Glomerular visceral epithelial cell (primary cell): ENCODE data around the gene PXYLP1.

Experiments
- DNase-seq: peaks from one replicate; pipeline ENCODE4 v3.0.0-alpha.2; 2016; ENCODE audit errors: extremely low spot score

The PXYLP1 gene

GRCh38 chr3:141250342-141250741 lies 18.7 kb downstream of the PXYLP1 start:
- DNase-seq: no peak

DNA sequence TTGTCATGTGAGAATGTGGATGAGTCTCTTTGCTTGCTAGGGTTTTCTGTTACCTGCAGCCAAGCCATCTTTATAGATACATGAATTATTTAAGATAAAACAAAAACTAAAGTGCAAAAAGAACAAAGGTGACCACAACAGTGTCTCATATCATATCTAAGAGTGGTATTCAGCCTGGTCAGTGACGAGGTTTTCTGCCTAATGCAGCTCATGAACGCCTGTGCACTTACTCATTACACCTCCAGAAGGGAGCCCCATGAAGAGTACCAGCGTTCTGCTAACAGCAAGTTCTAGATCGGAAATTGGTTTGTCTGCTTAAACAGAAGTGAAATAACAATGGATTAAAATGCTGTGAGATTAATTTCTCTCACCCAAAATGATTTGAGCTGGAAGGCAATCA lies 19.2 kb downstream of the PXYLP1 start:
- DNase-seq: no peak

DNA sequence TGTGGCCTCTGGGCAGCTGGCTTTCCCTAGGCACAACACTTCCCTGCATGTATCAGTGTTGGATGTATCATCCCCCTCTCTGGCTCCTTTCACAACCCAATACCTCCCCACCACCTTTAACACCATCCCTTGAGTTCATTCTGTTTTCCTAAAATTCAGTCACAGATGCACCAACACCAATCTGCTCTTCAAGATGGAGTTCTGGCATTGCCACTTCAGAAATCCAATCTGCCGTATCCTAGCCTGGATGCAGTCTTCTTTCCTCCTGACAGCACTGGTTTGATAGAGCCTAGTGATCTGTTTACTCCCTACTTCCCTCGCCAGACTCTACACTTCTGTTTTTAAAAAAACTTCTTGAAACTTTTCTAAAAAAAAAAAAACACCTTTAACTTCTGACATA lies 21.7 kb downstream of the PXYLP1 start:
- DNase-seq: no peak

DNA sequence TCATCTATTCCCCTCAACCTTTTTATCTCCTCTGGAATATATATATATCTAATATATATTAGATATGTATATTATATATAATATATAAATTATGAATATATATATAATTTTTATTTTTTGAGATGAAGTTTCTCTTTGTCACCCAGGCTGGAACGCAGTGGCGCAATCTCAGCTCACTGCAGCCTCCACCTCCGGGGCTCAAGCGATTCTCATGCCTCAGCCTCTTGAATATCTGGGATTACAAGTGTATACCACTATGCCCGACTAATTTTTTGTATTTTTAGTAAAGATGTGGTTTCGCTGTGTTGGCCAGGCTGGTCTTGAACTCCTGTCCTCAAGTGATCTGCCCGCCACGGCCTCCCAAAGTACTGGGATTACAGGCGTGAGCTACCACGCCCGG lies 22.2 kb downstream of the PXYLP1 start:
- DNase-seq: no peak

GRCh38 chr3:141255137-141255845 lies 23.7 kb downstream of the PXYLP1 start:
- DNase-seq: no peak

DNA sequence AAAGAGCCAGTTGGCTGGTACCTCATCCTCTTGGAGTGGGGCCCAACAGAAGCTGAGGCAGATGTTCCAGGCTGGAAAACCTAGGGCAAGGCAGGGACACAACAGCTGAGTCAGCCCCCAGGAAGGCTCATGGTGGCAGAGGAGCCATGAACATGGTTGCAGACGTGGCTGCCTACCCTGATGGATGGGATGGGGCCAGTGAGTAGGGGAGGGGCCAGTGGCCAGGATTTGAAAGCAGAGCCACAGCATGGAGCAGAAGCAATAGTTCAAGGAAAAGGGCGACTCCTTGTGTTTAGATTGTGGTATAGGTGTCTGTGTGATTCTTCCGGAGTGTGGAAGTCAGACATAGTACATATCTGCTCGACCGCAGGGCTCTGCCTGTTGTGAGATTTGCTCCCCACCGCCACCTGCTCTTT lies 24.2 kb downstream of the PXYLP1 start:
- DNase-seq: peak; percentile 30

DNA sequence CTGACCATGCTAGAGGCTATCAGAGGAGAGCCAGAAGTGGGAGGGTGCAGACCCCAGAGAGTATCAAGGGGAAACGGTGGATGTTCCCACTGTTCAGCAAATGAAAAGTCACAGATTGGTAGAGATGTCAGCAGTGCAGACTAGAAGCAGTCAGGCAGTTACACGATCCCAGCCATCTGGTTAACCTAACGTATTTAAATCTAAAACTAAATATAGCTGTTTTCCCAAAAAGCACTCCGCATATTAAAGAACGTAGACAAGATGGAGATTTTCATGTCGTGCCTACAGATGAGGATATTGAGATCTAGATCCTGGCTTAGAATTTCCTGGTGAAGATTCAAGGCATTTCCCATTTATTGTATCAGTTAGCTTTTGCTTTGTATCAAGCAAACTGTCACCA lies 25.2 kb downstream of the PXYLP1 start:
- no peak for DNase-seq

- no peak for DNase-seq
Observed at GRCh38 chr3:141257961-141258360, 26.3 kb downstream of the PXYLP1 start.

DNA sequence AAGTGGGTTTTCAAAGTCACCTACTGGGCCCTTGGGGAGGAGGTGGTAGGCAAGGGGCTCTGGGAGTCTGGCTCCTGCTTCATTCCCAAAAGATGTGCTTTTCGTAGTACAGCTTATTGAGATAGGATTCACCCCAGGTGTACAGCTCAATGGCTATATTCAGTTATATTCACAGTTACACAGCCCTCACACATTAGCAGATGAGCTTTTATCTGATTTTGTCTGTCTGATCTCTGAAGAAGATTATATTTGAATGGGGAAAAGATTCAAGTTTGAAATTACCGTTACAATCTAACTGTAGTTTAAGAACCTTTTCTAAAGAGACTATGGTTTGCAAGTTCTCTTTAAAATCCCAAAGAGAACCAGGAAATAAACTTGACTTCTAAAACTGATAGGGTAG lies 27.3 kb downstream of the PXYLP1 start:
- DNase-seq: no peak

- no peak for DNase-seq
Observed at GRCh38 chr3:141259821-141260629, 28.4 kb downstream of the PXYLP1 start.

- DNase-seq: no peak
Observed at GRCh38 chr3:141260630-141260927, 29.0 kb downstream of the PXYLP1 start.

- no peak for DNase-seq
Observed at GRCh38 chr3:141261472-141262307, 30.1 kb downstream of the PXYLP1 start.

DNA sequence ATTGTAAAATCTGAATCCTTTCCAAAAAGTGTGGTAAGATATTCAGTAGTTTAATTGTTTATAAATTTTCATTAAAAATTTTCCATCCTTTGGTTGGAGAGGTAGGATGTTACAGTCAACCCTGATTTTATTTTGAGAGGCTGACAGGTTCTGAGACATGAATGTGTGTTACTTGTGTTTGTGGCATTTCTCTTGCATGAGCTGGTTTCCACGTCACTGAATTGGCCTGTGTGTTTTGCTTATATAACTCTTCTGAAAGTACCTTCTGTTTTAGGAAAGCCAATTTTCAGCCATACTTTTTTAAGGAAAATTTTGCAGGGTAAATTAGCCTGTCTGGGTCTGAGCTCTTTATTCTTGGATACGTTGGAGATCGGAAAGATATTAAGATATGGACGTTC lies 30.7 kb downstream of the PXYLP1 start:
- no peak for DNase-seq

DNA sequence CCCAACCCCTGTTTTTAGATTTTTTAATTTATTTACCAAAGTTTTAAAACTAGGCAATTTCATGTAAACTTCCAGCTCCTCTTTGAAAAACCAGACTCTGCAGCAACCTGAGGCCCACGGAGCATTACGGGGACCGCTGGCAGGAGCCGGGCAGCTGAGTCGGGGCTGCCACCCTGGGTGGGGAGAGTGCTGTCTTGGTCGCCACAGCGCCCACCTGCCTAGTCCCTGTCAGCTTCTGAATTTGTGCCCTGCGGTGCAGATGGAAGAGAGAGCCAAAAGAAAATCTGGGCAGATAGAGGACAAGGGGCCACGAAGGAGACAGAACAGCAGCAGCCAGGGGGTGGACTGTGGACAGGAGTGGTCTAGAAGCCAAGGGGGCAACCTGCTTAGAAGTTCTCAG lies 34.6 kb downstream of the PXYLP1 start:
- DNase-seq: no peak

DNA sequence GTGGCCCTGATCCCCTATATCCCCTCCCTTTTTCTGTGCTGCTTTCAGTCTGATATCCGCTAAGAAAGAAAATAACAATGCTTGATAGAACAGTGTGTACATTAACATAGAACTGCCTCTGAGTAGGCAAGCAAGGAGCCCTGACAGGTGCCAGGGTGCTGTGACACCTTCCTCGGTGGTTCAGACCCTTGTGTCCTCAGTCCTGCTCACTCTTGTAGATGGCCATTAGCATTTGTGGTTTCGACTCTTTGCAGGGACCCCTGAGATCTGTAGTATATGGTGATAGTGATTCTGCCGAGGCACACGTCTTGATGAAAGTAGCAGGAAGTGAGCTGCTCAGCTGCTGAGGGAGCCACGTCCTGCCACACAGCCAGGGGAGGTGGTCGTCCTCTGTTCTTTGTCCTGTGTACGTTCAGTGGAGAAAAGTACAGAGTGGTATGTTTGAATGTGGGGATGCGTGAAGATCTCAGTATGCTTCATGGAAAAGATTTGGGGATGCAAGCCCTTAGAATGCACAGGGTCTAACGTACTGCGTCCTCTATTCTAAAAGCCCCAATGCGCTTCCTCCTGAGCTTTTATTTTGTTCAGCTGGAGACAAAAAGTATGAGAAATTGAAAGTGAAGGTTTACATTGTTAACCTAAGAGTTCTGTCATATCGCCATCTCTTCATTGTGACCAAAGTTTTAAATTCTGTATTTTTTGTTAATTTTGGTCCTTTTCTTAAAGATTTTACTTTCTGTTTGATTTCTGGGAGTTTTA lies 35.4 kb downstream of the PXYLP1 start:
- no peak for DNase-seq

- DNase-seq: no peak
Observed at GRCh38 chr3:141267629-141268028, 36.0 kb downstream of the PXYLP1 start.

DNA sequence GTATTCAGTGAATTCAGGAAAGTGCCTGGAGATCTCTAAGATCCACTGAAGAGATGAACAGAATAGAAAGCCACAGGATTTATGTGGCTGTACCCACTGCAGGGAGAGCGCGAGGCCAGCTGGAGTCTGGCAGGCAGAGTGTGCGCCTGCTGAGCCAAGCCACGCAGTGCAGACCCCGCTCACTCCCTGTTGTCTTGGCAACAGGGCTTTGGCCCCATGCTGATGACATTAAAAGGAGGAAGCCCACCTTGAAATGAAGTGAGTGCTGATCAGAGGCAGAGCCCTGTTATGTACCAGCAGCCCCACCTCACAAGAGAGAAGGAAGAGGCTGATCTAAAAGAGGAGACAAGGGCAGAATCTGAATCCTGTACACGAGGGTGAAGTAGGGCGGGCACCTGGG lies 36.7 kb downstream of the PXYLP1 start:
- no peak for DNase-seq

DNA sequence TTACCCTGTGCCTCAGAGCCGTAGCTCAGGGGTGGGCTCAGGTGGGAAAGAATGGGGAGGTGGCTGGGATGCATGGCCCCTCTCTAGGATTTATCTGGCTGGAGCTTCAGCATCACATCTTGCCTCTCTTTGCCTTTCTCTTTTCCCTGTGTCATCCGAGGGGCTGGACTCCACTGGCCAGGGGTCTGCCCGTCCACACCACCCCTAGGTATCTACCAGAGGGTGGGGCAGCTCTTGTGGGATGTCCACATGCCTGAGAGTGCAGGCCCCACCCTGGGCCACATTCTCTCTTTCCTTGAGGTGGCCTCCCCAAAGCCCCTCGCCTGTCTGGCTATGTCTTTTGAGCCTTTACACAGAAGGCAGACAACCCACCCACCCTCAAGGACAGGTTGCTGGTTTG lies 37.2 kb downstream of the PXYLP1 start:
- no peak for DNase-seq

GRCh38 chr3:141269961-141270360 lies 38.3 kb downstream of the PXYLP1 start:
- no peak for DNase-seq

- no peak for DNase-seq
Observed at GRCh38 chr3:141271279-141272030, 39.8 kb downstream of the PXYLP1 start.
